Activated T-cell treated with anti-CD3 and anti-CD28 coated beads for 4 hours (primary cell): ENCODE measurements around the gene UBXN1.

Experiments
- DNase-seq: peaks from one replicate; pipeline ENCODE4 v3.0.0-alpha.2; 2020

UBXN1 gene

GRCh38 chr11:62627713-62628112 is 51.2 kb downstream of the UBXN1 start:
- DNase-seq: no peak
